Natural killer cell treated with Interleukin-12 subunit alpha and Interleukin-12 subunit beta and Interleukin-15 and Interleukin-18, amount 100 ng/mL, for 72 hours (primary cell): ENCODE data around the gene SMG7. TPM values are rescaled to one million over a fixed set of nuclear protein-coding genes. Genes with fewer than 3 reads are reported as not detected.

Experiments
- ATAC-seq, 2 donors: fragments of 150-1000 bp; cut with Tn5 transposase in 1 of 2; sonication (Bioruptor Pico), chemical (Tn5 transposase) in 1 of 2; 2 replicates each; pipeline ENCODE4 v1.10.0; 2021
- DNase-seq: peaks from one replicate; pipeline ENCODE4 v3.0.0; 2022; ENCODE audit warnings: low spot score
- H3K27ac Mint-ChIP-seq, 2 donors: 1 replicate in 1 of 2; 2 replicates in 1 of 2; pipeline ENCODE4 v1.8.0; 2022; ENCODE audit warnings: mixed read lengths in 2 of 2, mild to moderate bottlenecking in 1 of 2, moderate library complexity in 1 of 2
- H3K27me3 Mint-ChIP-seq, 2 donors: 1 replicate in 1 of 2; 2 replicates in 1 of 2; pipeline ENCODE4 v1.8.0; 2022; ENCODE audit warnings: mixed read lengths in 2 of 2
- H3K36me3 Mint-ChIP-seq: one replicate; pipeline ENCODE4 v1.8.0; 2022; ENCODE audit warnings: mixed read lengths
- H3K4me1 Mint-ChIP-seq, 2 donors: 1 replicate in 1 of 2; 2 replicates in 1 of 2; pipeline ENCODE4 v1.8.0; 2022; ENCODE audit warnings: low read depth in 2 of 2, mixed read lengths in 2 of 2, mild to moderate bottlenecking in 1 of 2
- H3K4me3 Mint-ChIP-seq: one replicate; pipeline ENCODE4 v1.8.0; 2022; ENCODE audit warnings: mixed read lengths
- H3K9me3 Mint-ChIP-seq: 2 replicates; pipeline ENCODE4 v1.8.0; 2022; ENCODE audit warnings: mixed read lengths
- total RNA-seq, 2 donors: library from RNA; stranded (reverse); gene quantifications; one replicate each; pipeline ENCODE4 v1.2.3, GENCODE V29; 2022

SMG7 gene
- total RNA-seq, 2 donors from 2014 or later = 90.2 to 96.1 TPM

DNA sequence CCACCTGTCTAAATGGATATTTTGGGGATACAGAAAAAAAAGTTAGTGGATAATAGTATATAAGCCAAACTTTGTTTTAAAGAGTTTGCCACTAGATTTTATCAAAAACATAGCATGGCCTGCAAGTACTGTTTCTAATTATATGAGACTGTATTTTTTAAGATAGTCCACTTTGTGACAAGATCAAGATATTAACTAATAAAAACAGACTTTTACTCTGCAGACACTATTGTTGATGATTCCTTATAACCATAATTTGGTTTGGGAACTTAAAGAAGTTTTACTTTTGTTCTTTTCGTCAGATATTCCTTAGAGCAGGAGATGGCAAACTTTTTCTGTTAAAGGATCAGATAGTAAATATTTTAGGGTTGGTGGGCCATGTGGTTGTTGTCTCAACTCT is 36.4 kb downstream of the SMG7 start:
- no peak for ATAC-seq
- H3K9me3 Mint-ChIP-seq = no peaks in the 10 kb centered on the region
- no peak overlapping the region for H3K27ac Mint-ChIP-seq
- DNase-seq = no peak
- H3K36me3 Mint-ChIP-seq = no peaks in the 10 kb centered on the region
- H3K27me3 Mint-ChIP-seq = no peaks in the 10 kb centered on the region
- H3K4me3 Mint-ChIP-seq = no peak overlapping the region
- H3K4me1 Mint-ChIP-seq = peaks cover 11 to 12% of the 10 kb centered on the region in 2 donors

DNA sequence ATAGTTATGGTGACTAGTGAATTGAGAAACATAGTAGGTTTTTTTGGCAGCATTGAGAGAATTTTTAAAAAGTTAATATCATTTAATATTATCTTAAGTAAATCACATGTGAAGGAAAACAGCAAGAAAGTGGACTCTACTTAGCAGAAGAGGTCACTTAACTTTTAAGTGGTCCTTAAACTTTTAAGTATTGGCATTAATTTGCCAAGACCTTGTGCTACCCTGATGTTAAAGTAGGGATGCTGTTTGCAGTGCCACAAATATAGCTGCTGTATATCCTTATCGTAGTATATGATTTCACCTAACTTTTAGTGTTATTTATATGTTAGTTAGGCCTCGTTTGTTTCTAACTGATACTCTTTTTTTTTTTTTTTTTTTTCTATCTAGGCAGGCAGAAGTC is 40.2 kb downstream of the SMG7 start:
- no peak overlapping the region for H3K4me3 Mint-ChIP-seq
- no peaks in the 10 kb centered on the region for H3K9me3 Mint-ChIP-seq
- ATAC-seq = no peak
- H3K27me3 Mint-ChIP-seq = no peaks in the 10 kb centered on the region
- H3K36me3 Mint-ChIP-seq = peaks cover 4% of the 10 kb centered on the region
- no peak for DNase-seq
- H3K27ac Mint-ChIP-seq = no peak overlapping the region
- H3K4me1 Mint-ChIP-seq = peaks cover 12 to 18% of the 10 kb centered on the region in 2 donors

DNA sequence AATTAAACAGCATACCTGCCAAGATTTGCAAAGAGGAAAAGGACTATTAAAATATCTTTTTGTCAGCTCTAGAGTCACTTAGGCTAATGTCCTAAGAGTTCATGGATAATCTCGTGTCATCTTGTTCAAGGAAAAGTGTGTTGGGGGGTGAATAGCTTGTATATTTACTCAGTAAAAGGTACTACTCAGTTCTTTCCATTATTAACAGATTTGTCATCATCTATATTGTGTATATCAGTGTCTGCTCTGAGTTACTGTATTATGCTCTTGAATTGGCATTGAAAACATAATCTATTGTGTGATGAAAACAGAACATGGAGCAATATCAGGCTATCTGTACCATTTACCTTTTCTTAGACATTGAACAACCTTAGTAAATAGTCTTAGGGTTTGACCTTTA is 41.9 kb downstream of the SMG7 start:
- no peaks in the 10 kb centered on the region for H3K27me3 Mint-ChIP-seq
- H3K4me1 Mint-ChIP-seq = peaks cover 12 to 18% of the 10 kb centered on the region in 2 donors
- ATAC-seq (no peak), DNase-seq (no peak)
- peaks cover 4% of the 10 kb centered on the region for H3K36me3 Mint-ChIP-seq
- H3K4me3 Mint-ChIP-seq = no peak overlapping the region
- no peak overlapping the region for H3K27ac Mint-ChIP-seq
- no peaks in the 10 kb centered on the region for H3K9me3 Mint-ChIP-seq

DNA sequence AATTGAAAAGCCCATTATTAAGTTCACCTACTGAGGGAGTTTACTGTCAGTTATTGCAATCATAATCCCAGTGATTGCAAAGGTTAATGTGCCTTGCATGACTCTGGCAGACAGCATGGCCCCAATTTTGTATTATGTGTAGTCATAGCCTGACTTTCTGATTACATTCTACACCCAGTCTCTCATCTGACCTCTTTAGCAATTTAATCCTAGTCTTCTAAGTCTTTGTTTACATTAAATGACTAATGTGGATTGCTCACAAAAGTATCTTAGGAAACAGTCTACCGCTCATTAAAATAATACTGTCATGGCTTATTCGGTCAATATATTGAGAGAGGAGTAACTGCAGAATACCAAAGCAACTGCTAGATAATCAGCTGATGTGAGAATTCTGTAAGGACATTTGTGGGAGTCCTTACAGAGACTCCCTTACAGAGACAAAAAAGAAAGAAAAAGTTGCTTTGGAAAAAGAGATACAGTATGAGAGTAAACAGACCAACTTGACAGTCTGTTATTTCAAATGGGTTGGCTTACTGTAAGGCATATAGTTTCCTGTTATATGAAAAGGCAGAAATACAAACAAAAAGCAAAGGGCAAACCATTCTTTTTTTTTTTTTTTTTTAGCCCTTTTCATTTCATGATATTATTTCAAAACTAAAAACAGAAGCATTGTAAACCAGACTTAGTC is 42.8 kb downstream of the SMG7 start:
- no peak overlapping the region for H3K4me3 Mint-ChIP-seq
- ATAC-seq = no peak
- H3K27ac Mint-ChIP-seq = no peak overlapping the region
- no peak for DNase-seq
- H3K9me3 Mint-ChIP-seq = no peaks in the 10 kb centered on the region
- H3K36me3 Mint-ChIP-seq = peaks cover 4% of the 10 kb centered on the region
- no peaks in the 10 kb centered on the region for H3K27me3 Mint-ChIP-seq
- peaks cover 12 to 18% of the 10 kb centered on the region in 2 donors for H3K4me1 Mint-ChIP-seq

DNA sequence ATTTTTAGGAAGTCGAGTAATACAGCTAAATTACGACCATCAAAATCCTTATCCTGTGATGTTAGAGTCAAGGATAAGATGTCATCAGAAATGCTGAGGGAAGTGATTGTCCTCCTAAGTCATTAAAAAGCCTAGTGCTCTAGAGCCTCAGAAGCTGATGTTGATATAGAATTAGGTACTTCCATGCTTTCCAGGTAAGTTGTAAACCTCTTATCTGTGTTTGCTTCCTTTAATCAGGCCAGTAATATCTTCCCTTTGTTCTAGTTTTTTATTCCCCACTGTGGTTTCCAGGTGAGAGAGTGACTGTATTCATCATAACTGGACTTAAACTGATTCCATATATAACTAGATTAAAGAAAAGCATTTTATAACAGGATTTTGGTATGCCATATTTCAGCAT is 44.4 kb downstream of the SMG7 start:
- ATAC-seq (no peak), DNase-seq (no peak)
- H3K4me1 Mint-ChIP-seq = peaks cover 4 to 15% of the 10 kb centered on the region in 2 donors
- no peak overlapping the region for H3K4me3 Mint-ChIP-seq
- H3K36me3 Mint-ChIP-seq = peaks cover 9% of the 10 kb centered on the region
- no peaks in the 10 kb centered on the region for H3K27me3 Mint-ChIP-seq
- no peaks in the 10 kb centered on the region for H3K9me3 Mint-ChIP-seq
- no peak overlapping the region for H3K27ac Mint-ChIP-seq

DNA sequence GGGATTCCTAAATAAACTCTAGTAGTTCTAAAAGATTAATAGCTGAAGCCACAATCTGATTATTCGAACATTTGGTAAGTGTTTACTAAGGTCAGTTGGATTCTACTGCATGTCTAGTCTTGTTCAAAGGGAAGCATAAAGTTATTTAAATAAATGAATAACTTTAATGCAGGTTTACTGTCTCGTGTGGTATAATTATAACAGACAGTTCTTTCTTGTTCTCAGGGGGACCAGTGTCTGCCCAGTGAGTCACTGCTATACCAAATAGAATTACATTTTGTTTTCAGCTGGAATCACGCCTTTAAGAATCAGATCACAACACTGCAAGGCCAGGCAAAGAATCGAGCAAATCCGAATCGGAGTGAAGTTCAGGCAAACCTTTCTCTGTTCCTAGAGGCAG is 45.1 kb downstream of the SMG7 start:
- H3K4me3 Mint-ChIP-seq = no peak overlapping the region
- peaks cover 14% of the 10 kb centered on the region for H3K36me3 Mint-ChIP-seq
- H3K9me3 Mint-ChIP-seq = no peaks in the 10 kb centered on the region
- H3K27me3 Mint-ChIP-seq = no peaks in the 10 kb centered on the region
- H3K4me1 Mint-ChIP-seq = peaks cover 0 to 12% of the 10 kb centered on the region in 2 donors
- DNase-seq = no peak
- no peak overlapping the region for H3K27ac Mint-ChIP-seq
- ATAC-seq = no peak

DNA sequence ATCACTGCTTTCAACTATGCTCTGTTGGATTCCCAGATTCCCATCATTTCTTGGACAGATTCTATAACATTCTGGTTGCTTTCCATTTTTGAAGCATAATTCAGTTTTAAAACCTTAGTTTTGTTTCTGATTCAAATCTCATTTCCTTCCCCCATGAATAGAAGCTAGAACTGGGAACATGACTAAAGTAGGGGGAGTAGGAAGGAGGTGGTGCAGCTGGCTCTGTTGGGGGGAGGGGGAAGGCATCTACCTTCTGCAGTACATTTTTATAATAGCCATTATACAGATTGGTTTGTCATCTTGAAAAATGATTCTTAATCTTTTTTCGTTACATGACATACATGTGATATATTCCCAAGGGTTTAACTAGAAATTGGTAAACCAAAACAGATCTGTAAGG is 48.1 kb downstream of the SMG7 start:
- Mint-ChIP-seq H3K4me3 (no peak overlapping the region), H3K9me3 (no peaks in the 10 kb centered on the region), H3K4me1 (peaks cover 0 to 14% of the 10 kb centered on the region in 2 donors), H3K36me3 (peaks cover 20% of the 10 kb centered on the region), H3K27me3 (no peaks in the 10 kb centered on the region), H3K27ac (no peak overlapping the region)
- no peak for DNase-seq
- no peak for ATAC-seq

DNA sequence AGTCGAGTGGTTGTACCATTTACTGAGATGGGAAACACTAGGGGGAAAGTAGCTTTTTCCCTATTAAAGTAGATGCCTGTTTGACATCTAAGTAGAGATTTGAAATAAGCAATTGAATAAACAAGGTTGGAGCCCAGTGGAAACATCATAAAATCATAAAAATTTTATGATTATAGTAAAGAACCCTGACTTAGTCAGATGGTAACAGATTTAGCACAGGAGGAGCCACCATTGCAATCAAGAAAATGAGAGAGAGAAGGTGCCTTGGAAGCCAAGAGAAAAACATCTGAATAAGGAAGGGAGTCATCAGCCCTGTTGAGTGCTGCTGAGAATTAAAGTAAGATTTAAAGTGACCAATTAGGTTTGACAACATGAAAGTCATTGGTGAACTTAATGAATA is 49.8 kb downstream of the SMG7 start:
- no peak for ATAC-seq
- Mint-ChIP-seq H3K27me3 (no peaks in the 10 kb centered on the region), H3K27ac (no peak overlapping the region), H3K9me3 (no peaks in the 10 kb centered on the region), H3K4me1 (peaks cover 0 to 12% of the 10 kb centered on the region in 2 donors), H3K36me3 (peaks cover 18% of the 10 kb centered on the region), H3K4me3 (no peak overlapping the region)
- no peak for DNase-seq

DNA sequence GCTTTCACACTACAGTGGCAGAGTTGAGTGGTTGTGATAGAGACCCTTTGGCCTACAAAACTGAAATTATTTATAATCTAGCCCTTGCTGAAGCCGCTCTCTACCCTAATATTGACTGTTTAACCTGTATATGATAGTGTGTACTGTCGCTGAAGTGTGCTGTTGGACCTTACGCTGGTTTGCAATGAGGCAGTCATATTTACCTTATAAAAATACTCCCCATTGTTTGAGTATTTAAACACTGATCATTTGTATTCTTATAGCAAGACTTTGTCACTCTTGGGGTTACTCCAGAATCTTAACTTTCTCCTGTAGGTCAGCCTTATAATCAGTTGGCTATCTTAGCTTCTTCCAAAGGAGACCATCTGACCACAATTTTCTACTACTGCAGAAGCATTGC is 56.3 kb downstream of the SMG7 start:
- Mint-ChIP-seq H3K4me1 (peaks cover 0 to 8% of the 10 kb centered on the region in 2 donors), H3K36me3 (peaks cover 18% of the 10 kb centered on the region), H3K27ac (no peak overlapping the region), H3K4me3 (no peak overlapping the region), H3K9me3 (no peaks in the 10 kb centered on the region), H3K27me3 (no peaks in the 10 kb centered on the region)
- ATAC-seq (no peak), DNase-seq (no peak)

DNA sequence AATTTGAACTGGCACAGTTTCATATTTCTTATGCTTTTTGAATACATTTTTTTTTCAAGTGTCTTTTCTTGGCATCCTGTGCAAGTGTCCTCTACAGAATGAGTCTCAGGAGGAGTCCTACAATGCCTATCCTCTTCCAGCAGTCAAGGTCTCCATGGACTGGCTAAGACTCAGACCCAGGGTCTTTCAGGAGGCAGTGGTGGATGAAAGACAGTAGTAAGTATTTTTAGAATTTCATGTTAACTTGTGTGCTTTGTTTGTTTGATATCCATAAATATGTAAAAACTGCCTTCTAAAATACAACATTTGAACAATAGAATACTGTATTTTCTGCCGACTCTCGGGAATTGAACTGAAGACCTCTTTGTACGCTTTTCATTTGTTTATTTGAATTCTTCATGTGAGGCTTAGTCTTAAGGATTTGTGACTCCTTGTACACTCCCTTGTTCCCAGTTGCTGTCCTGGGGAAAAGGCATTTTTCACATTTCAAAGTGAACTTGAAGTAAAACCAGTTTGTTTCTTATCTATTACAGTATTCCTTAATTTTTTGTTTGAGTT is 61.4 kb downstream of the SMG7 start:
- no peak overlapping the region for H3K27ac Mint-ChIP-seq
- H3K36me3 Mint-ChIP-seq = peaks cover 20% of the 10 kb centered on the region

DNA sequence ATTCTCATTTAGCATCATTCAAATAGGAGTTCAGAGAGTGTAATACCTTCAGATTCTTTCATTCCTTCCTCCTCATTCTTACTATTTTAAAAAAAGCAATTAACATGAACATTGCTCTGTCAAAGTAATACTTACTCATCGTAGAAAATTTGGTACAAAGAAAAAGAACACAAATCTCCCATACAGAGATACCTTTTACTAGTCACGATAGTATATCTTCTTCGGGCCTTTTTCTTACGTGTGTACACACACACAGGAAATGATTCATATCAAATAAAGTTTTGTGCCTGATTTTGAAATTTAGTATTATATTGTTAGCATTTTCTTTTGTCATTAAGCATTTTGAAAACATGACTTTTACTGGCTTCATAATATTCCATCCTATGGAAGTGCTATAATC is 65.1 kb downstream of the SMG7 start:
- Mint-ChIP-seq H3K27ac (peak overlapping the region in 1 of 2 donors; percentile 59), H3K27me3 (no peaks in the 10 kb centered on the region), H3K4me3 (no peak overlapping the region), H3K4me1 (peaks cover 0 to 7% of the 10 kb centered on the region in 2 donors), H3K9me3 (no peaks in the 10 kb centered on the region), H3K36me3 (peaks cover 38% of the 10 kb centered on the region)
- ATAC-seq = no peak
- DNase-seq = no peak

More for the DNA sequence above, 61.4 kb downstream of the SMG7 start:
- Mint-ChIP-seq H3K9me3 (no peaks in the 10 kb centered on the region), H3K4me1 (peaks cover 0 to 2% of the 10 kb centered on the region in 2 donors), H3K27me3 (no peaks in the 10 kb centered on the region), H3K4me3 (no peak overlapping the region)
- ATAC-seq (no peak), DNase-seq (no peak)

DNA sequence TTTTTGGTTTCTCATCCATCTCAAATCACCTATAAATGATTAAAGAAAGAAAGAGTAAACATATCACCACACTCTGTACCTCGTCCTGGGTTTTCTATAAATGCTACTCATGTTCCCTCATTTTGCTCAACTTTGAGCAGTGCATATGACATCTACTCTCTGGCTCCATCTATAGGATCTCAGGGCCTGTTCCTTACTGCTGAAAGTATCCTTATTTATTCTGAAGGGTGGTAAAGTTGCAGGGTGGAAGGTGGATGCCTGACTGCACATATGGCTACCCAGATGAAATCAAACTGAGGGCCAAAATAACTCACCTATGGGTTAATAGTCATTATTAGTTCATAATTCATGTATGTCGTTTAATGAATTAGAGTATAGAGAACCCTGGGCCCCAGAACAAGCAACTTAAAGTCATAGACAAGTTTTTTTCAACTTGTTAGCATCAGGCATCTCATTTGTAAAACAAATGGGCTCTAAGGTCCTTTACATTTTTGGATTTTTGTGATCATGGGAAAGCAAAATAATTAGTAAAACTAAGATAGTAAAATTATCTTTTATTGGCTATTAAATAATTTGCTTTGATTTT is 71.4 kb downstream of the SMG7 start:
- Mint-ChIP-seq H3K36me3 (peaks cover 55% of the 10 kb centered on the region), H3K9me3 (no peaks in the 10 kb centered on the region), H3K27me3 (no peaks in the 10 kb centered on the region), H3K4me1 (peaks cover 13% of the 10 kb centered on the region in 2 donors), H3K27ac (no peak overlapping the region), H3K4me3 (no peak overlapping the region)
- DNase-seq = no peak
- peak in 1 of 2 donors; percentile 68 for ATAC-seq

DNA sequence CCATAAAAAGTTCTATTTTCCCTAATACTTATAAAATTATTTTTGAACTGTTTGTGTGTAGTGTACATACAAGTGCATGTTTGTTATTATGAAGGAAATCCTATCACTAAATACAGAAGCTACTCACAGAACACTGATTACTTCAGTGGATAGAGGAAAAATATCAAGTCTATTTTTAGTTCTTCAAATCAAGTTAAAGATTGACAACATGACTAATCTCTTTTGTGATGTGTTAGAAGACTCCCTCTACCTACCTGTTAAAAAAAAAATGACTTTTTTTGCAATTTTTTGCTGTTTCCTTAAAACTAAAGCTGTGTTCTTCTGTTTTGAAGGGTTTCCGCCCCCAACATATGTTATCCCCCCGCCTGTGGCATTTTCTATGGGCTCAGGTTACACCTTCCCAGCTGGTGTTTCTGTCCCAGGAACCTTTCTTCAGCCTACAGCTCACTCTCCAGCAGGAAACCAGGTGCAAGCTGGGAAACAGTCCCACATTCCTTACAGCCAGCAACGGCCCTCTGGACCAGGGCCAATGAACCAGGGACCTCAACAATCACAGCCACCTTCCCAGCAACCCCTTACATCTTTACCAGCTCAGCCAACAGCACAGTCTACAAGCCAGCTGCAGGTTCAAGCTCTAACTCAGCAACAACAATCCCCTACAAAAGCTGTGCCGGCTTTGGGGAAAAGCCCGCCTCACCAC is 72.4 kb downstream of the SMG7 start:
- H3K27ac Mint-ChIP-seq = peak overlapping the region in 1 of 2 donors; percentile 78
- no peak overlapping the region for H3K4me3 Mint-ChIP-seq
- DNase-seq (no peak), ATAC-seq (no peak)
- H3K36me3 Mint-ChIP-seq = peaks cover 46% of the 10 kb centered on the region
- H3K27me3 Mint-ChIP-seq = no peaks in the 10 kb centered on the region
- no peaks in the 10 kb centered on the region for H3K9me3 Mint-ChIP-seq
- H3K4me1 Mint-ChIP-seq = peaks cover 13% of the 10 kb centered on the region in 2 donors

DNA sequence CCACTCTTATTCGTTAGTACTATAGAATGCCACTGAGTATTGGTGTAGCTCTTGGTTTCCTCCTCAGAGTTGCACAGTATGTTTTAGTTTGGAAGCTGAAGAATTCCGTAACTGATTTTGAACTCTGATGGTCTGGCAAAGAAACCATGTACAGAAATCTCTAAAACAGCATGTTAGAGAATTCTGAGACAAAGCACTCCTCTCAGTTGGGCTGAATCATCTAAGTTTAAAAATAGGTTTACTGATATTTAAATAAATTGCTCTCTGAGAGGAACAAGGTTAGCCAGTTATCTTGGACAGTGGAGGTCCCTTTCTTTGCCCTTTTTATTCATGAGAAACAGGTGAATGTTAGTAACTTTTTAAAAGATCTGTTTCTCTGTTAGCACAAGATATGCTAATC is 74.1 kb downstream of the SMG7 start:
- no peaks in the 10 kb centered on the region for H3K9me3 Mint-ChIP-seq
- peaks cover 43% of the 10 kb centered on the region for H3K36me3 Mint-ChIP-seq
- no peak overlapping the region for H3K4me3 Mint-ChIP-seq
- no peak overlapping the region for H3K27ac Mint-ChIP-seq
- peaks cover 13% of the 10 kb centered on the region in 2 donors for H3K4me1 Mint-ChIP-seq
- H3K27me3 Mint-ChIP-seq = no peaks in the 10 kb centered on the region
- ATAC-seq (no peak), DNase-seq (no peak)
